IMR-90 (cell line): Measurements from ENCODE around the gene RFK.

Experiments
- CEBPB ChIP-seq: IDR thresholded peaks from 2 replicates; pipeline ENCODE4 v1.6.1; 2012; ENCODE audit warnings: low read depth, low read length, improper control_type of control experiment
- CHD1 ChIP-seq: IDR thresholded peaks from 2 replicates; pipeline ENCODE4 v1.6.1; 2012; ENCODE audit warnings: low read depth, low read length, improper control_type of control experiment
- CTCF ChIP-seq: conservative IDR thresholded peaks from 2 replicates; pipeline ENCODE4 v1.5.1; 2012; ENCODE audit warnings: mild to moderate bottlenecking, low read depth, low read length, improper control_type of control experiment
- FOS ChIP-seq: fragments of 150-350 bp; IDR thresholded peaks from 2 replicates; pipeline ENCODE4 v1.6.1; 2016; ENCODE audit warnings: low read depth, low read length
- MAFK ChIP-seq: IDR thresholded peaks from 2 replicates; pipeline ENCODE4 v1.6.1; 2012; ENCODE audit warnings: low read depth, low read length, improper control_type of control experiment
- MXI1 ChIP-seq: IDR thresholded peaks from 2 replicates; pipeline ENCODE4 v1.6.1; 2012; ENCODE audit warnings: low read depth, mild to moderate bottlenecking, low read length, moderate library complexity, borderline replicate concordance
- NFE2L2 ChIP-seq: fragments of 150-350 bp; IDR thresholded peaks from 2 replicates; pipeline ENCODE4 v1.6.1; 2016; ENCODE audit warnings: low read depth, mild to moderate bottlenecking, low read length
- POLR2A ChIP-seq: IDR thresholded peaks from 2 replicates; pipeline ENCODE4 v1.6.1; 2012; ENCODE audit warnings: mild to moderate bottlenecking, low read depth, low read length
- RAD21 ChIP-seq: IDR thresholded peaks from 2 replicates; pipeline ENCODE4 v1.6.1; 2012; ENCODE audit warnings: low read length, improper control_type of control experiment
- RFX5 ChIP-seq: IDR thresholded peaks from 2 replicates; pipeline ENCODE4 v1.8.0; 2012; ENCODE audit warnings: low read depth, mild to moderate bottlenecking, low read length, moderate library complexity
- USF2 ChIP-seq: fragments of 150-350 bp; IDR thresholded peaks from 2 replicates; pipeline ENCODE4 v1.6.1; 2017; ENCODE audit warnings: mild to moderate bottlenecking, antibody characterized with exemption, low read length, low read depth

- TF ChIP-seq CTCF (no peak), NFE2L2 (no peak), POLR2A (no peak), RAD21 (no peak), MXI1 (no peak), CEBPB (no peak), MAFK (no peak), FOS (no peak), CHD1 (no peak), USF2 (no peak), RFX5 (no peak)
Observed at GRCh38 chr9:76431601-76432000, 37.4 kb upstream of the RFK start.
